PC-9 (cell line): ENCODE measurements around the gene KCND1. TPM values are rescaled to one million over a fixed set of nuclear protein-coding genes. Genes with fewer than 3 reads are reported as not detected.

Source experiments
- BruUV-seq: library from RNA; stranded (reverse); fragments of 400-500 nt; replicated peaks from 2 replicates; lab custom pipeline; 2021; lab: Mats Ljungman, UMichigan
- CTCF ChIA-PET: fragments of 300-600 bp; sonication (Branson Sonifier 250); formaldehyde crosslinking; loops from one replicate; lab custom pipeline; 2022; ENCODE audit warnings: antibody characterized with exemption; lab: Charles Lee
- POLR2A ChIA-PET: fragments of 300-600 bp; sonication (Branson Sonifier 250); formaldehyde crosslinking; loops from one replicate; lab custom pipeline; 2022; ENCODE audit warnings: antibody characterized with exemption; ENCODE audit not compliant: unreplicated experiment; lab: Charles Lee
- DNase-seq, 2 experiments: peaks; one replicate each; pipeline versions ENCODE4 v3.0.0 to v3.0.0-alpha.2; 2015 to 2022; ENCODE audit warnings: mixed read lengths in 1 of 2
- H2AFZ ChIP-seq: fragments of 200-600 bp; sonication (generic); 2 replicates; pipeline ENCODE4 v1.8.1; 2017; ENCODE audit warnings: antibody characterized with exemption
- H3F3A ChIP-seq: fragments of 200-600 bp; sonication (generic); 2 replicates; pipeline ENCODE4 v1.8.1; 2017; ENCODE audit warnings: antibody characterized with exemption, mild to moderate bottlenecking, low read depth; ENCODE audit not compliant: insufficient read depth
- H3K27ac ChIP-seq: fragments of 200-600 bp; sonication (generic); 2 replicates; pipeline ENCODE4 v1.6.1; 2016; ENCODE audit warnings: mixed run types
- H3K27me3 ChIP-seq: fragments of 200-600 bp; sonication (generic); 2 replicates; pipeline ENCODE4 v1.6.1; 2016; ENCODE audit warnings: low read depth, mixed run types; ENCODE audit not compliant: insufficient read depth
- H3K36me3 ChIP-seq: fragments of 200-600 bp; sonication (generic); 2 replicates; pipeline ENCODE4 v1.6.1; 2016; ENCODE audit warnings: low read depth, mixed run types
- H3K4me1 ChIP-seq: fragments of 200-600 bp; sonication (generic); replicated peaks from 2 replicates; pipeline ENCODE4 v1.6.1; 2016; ENCODE audit warnings: mixed run types; ENCODE audit not compliant: insufficient read depth
- H3K4me2 ChIP-seq: fragments of 200-600 bp; sonication (generic); 2 replicates; pipeline ENCODE4 v1.6.1; 2017; ENCODE audit warnings: mixed run types
- H3K4me3 ChIP-seq: fragments of 200-600 bp; sonication (generic); 2 replicates; pipeline ENCODE4 v1.6.1; 2016; ENCODE audit warnings: mixed run types
- H3K79me2 ChIP-seq: fragments of 200-600 bp; sonication (generic); 2 replicates; pipeline ENCODE4 v1.6.1; 2017; ENCODE audit warnings: low read depth, mixed run types
- H3K9me2 ChIP-seq: fragments of 200-600 bp; sonication (generic); 2 replicates; pipeline ENCODE4 v1.8.1; 2017; ENCODE audit warnings: mild to moderate bottlenecking; ENCODE audit not compliant: insufficient read depth
- H3K9me3 ChIP-seq: fragments of 200-600 bp; sonication (generic); 2 replicates; pipeline ENCODE4 v1.8.1; 2016; ENCODE audit warnings: low read depth; ENCODE audit not compliant: insufficient read depth
- H4K20me1 ChIP-seq: fragments of 200-600 bp; sonication (generic); 2 replicates; pipeline ENCODE4 v1.8.1; 2017; ENCODE audit not compliant: insufficient read depth
- CTCF ChIP-seq: fragments of 200-600 bp; sonication (generic); conservative IDR thresholded peaks from 2 replicates; pipeline ENCODE4 v1.6.1; 2017; ENCODE audit warnings: mixed run types, antibody characterized with exemption, mild to moderate bottlenecking, moderate library complexity
- EZH2 ChIP-seq: fragments of 200-600 bp; sonication (generic); IDR thresholded peaks from 2 replicates; pipeline ENCODE4 v1.8.0; 2017; ENCODE audit warnings: antibody characterized with exemption, low read depth
- intact Hi-C: fragments of 100-400 bp; cut with micrococcal nuclease; formaldehyde crosslinking; loops from one replicate; pipeline ENCODE4 v1.10.0; 2022; ENCODE audit not compliant: unreplicated experiment
- total RNA-seq: library from RNA; stranded (reverse); gene quantifications from 2 replicates; pipeline ENCODE4 v1.2.3, GENCODE V29; 2021

Gene KCND1
- total RNA-seq, 1 experiment from 2014 or later, result 2.2 TPM

DNA sequence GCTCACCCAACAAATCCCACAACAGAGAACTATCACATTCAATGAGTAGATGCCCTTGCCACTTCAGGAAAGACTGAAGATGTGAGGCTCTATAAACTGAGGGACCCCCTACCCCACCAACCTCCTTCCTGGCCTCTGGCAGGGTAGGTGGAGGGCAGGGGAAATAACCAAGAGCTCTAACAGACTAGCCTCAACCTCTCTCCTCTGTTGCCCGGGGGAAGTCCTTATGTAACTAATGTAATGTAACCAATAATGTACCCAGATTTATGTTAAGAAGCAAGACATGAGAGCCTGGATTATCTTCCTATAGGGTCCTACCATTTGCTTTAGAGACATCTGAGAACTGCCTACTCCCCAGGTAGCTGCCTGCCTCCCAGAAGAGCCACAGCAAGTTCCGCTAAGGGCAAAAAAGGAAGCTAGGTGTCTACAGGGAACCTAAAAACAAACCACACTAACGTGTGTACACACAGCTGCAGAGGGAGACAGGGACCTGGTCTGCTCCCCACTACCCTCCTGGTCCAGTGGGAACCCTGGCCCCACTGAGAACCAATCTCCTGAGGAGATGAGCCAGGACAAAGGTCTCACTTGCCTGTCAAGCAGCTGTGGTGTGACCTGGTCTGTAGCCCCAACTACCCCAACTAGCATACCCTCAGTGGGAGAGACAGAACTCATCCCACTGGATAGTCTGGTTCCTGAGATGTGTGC is 32.0 kb downstream of the KCND1 start:
- Histone ChIP-seq H3K36me3 (no peaks in the 10 kb centered on the region), H3K9me3 (no peaks in the 10 kb centered on the region), H3K4me2 (no peak overlapping the region), H3K9me2 (no peaks in the 10 kb centered on the region), H2AFZ (no peak overlapping the region), H3K79me2 (no peaks in the 10 kb centered on the region), H3K4me3 (no peak overlapping the region), H3K27ac (no peak overlapping the region), H3F3A (no peaks in the 10 kb centered on the region), H3K27me3 (no peaks in the 10 kb centered on the region), H3K4me1 (no peaks in the 10 kb centered on the region), H4K20me1 (no peaks in the 10 kb centered on the region)
- no TSS peak for BruUV-seq
- CTCF ChIA-PET, result no interaction called here
- POLR2A ChIA-PET, result no interaction called here
- TF ChIP-seq CTCF, result no peak
- no peak for TF ChIP-seq EZH2
- no peak for DNase-seq
- intact Hi-C loops, result no loop called here

DNA sequence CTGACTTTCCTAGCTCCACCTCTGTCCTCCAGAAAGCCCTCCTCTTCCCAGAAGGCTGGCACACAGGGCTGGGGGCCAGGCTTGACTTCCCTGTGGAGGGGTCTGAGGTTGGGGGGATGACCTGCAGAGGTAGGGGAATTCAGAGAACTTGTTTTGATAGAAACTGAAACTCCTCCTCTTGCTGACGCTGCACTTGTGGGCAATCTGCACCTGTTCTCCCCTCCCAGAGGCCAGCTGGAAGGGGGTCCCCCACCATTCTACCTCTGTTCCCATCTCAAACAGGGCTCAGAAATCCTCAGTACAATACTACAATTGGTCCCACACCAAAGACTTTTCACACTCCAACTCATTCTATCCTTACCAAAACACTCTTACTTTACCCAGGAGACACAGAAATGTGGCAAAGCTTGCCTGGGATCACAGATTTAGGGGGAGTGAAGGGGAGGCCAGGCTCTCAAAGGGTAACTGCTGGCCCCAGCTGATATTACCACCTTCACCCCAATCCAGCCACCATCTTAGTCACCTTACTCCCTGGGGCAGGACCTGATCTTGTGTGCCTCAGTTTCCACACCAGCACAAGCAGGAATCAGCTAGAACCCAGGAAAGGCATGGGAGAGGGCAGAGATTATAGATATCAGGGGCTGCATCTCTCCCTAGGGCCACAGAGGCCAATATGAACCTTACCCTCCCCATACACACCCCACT is 32.8 kb downstream of the KCND1 start:
- H2AFZ ChIP-seq, result no peak overlapping the region
- no peak for DNase-seq
- no peak overlapping the region for H3K4me2 ChIP-seq
- H3K27ac ChIP-seq, result no peak overlapping the region
- intact Hi-C loops, result no loop called here
- H3K4me3 ChIP-seq, result no peak overlapping the region
- no peaks in the 10 kb centered on the region for H3K9me3 ChIP-seq
- H3K4me1 ChIP-seq, result no peaks in the 10 kb centered on the region
- H3F3A ChIP-seq, result no peaks in the 10 kb centered on the region
- H3K36me3 ChIP-seq, result no peaks in the 10 kb centered on the region
- BruUV-seq, result no TSS peak
- CTCF ChIA-PET, result no interaction called here
- no peak for TF ChIP-seq CTCF
- no peak for TF ChIP-seq EZH2
- POLR2A ChIA-PET, result interaction anchor here (0.6 kb wide), 1 partner anchor 36 kb away, joined by 4 read pairs; no protein-coding TSS in a partner anchor
- no peaks in the 10 kb centered on the region for H3K27me3 ChIP-seq
- no peaks in the 10 kb centered on the region for H4K20me1 ChIP-seq
- no peaks in the 10 kb centered on the region for H3K9me2 ChIP-seq
- H3K79me2 ChIP-seq, result no peaks in the 10 kb centered on the region

DNA sequence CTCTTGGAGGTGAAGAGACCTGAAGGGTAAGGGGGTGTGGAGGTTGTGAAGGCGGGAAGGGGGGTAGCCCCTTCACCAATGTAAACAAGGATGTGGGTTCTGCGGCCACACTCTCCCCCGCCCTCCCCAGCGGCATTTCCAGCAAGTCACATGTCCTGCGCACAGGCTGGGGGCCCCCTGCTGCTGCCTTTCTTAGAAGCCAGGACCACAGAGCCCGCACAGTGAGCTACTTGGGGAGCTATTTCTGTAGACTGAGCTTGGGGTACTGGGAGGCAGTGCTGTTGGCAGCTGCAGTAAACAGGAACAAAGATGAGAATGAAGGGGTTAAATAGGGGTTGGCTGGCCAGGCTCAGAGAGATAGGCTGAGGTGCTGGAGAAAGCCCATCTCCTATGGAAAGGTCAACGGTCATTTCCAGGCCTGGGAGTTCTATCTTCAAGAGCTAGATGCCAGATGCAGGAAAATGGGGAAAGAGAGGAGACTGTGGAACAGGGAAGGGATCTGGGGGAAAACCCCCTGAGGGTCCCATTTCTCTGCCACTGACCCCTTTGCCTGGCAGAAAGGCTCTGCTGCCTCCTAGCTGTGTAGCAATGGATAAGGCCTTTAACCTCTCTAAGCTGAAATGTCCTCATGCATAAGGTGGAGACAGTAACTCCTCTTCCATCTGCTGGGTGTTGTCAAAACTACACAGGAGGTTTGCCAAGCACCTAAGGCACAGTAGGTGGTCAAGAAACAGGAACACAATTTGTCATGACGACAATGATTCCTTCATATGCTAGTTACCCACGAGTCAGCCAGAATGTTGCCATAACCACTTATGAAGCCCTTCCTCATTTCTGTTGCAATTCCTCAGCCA is 34.4 kb downstream of the KCND1 start:
- no peak for TF ChIP-seq CTCF
- no peak for TF ChIP-seq EZH2
- intact Hi-C loops, result no loop called here
- Histone ChIP-seq H3K9me2 (no peaks in the 10 kb centered on the region), H3F3A (no peaks in the 10 kb centered on the region), H3K79me2 (no peaks in the 10 kb centered on the region), H3K27me3 (no peaks in the 10 kb centered on the region), H2AFZ (no peak overlapping the region), H3K36me3 (no peaks in the 10 kb centered on the region), H3K27ac (no peak overlapping the region), H3K4me3 (no peak overlapping the region), H3K4me2 (no peak overlapping the region), H4K20me1 (no peaks in the 10 kb centered on the region), H3K4me1 (no peaks in the 10 kb centered on the region), H3K9me3 (no peaks in the 10 kb centered on the region)
- ChIA-PET POLR2A (interaction anchor here (0.6 kb wide), 1 partner anchor 193 kb away, joined by 5 read pairs; no protein-coding TSS in a partner anchor), CTCF (no interaction called here)
- DNase-seq, result no peak
- BruUV-seq, result no TSS peak
